ENCODE results near the gene ALG13.
"Not testable (repeated sequence)": the region's sequence is repeated elsewhere in the genome, so short reads cannot be mapped to it uniquely, and the experiment has no call there.

The ALG13 gene

GRCh38 chrX:111759686-111760085 is 78.7 kb downstream of the ALG13 start:
- no peak for DNase-seq (ENCODE audit: low read depth)

GRCh38 chrX:111761578-111762135 is 80.7 kb downstream of the ALG13 start:
- DNase-seq (ENCODE audit: low read depth): no peak

GRCh38 chrX:111778591-111778990 is 97.6 kb downstream of the ALG13 start:
- no peak for DNase-seq (ENCODE audit: low read depth)

GRCh38 chrX:111779582-111779981 is 98.6 kb downstream of the ALG13 start:
- no peak for DNase-seq (ENCODE audit: low read depth)

- no peak for DNase-seq (ENCODE audit: low read depth)
These were observed 103.7 kb downstream of the ALG13 start for GRCh38 chrX:111784667-111785066.

- not testable (repeated sequence) for DNase-seq (ENCODE audit: low read depth)
These were observed 109.1 kb downstream of the ALG13 start for GRCh38 chrX:111790054-111790453.
